Measurements from ENCODE around the gene DAZL. TPM values are rescaled to one million over a fixed set of nuclear protein-coding genes. Genes with fewer than 3 reads are reported as not detected.

DAZL gene
- polyA plus RNA-seq, 3 donors, result not detected

DNA sequence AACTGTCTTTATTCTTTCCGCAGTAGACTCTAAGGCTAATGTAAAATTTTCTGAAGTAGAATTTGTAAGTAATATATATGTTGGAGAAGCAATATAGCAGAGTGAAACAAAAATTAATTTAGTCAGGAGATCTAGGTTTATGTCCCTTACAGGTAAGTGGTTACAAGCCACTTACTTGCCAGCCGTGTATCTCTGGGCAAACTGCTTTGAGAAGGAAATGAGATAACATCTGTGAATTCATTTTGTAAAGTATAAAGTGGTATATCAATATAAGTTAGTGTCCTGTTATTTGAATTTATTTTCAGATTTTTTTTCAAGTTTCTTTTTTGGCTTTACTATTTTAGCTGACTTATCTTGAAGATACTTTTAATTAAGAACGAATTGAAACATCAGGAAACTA is 5.5 kb downstream of the DAZL start:
- Histone ChIP-seq H3K79me2 (ENCODE audit: insufficient read depth, low read length) (no peaks in the 10 kb centered on the region), H3K9ac (ENCODE audit: insufficient read depth, low read length, poor library complexity, severe bottlenecking) (no peak overlapping the region), H3K4me3 (replicated peaks in 1 of 3; ENCODE audit: low read depth in 2 of 3, low read length in 3 of 3) (no peak overlapping the region), H3K36me3 (replicated peaks in 1 of 2; ENCODE audit: control insufficient read depth in 1 of 2, insufficient read depth in 2 of 2, low read length in 2 of 2) (no peaks in the 10 kb centered on the region), H3K27me3 (ENCODE audit: control insufficient read depth in 2 of 2, insufficient read depth in 2 of 2, low read length in 2 of 2) (no peaks in the 10 kb centered on the region), H3K9me3 (replicated peaks in 1 of 2; ENCODE audit: control insufficient read depth in 1 of 2, insufficient read depth in 1 of 2, low read length in 2 of 2) (peaks cover 0 to 6% of the 10 kb centered on the region in 2 donors), H2AFZ (ENCODE audit: insufficient read depth, low read depth, low read length, poor library complexity, severe bottlenecking) (no peak overlapping the region), H4K20me1 (ENCODE audit: insufficient read depth, low read length) (no peaks in the 10 kb centered on the region), H3K4me1 (ENCODE audit: control insufficient read depth in 1 of 2, insufficient read depth in 2 of 2, low read length in 2 of 2) (no peaks in the 10 kb centered on the region), H3K4me2 (replicated peaks; ENCODE audit: extremely low read depth, low read length, poor library complexity, severe bottlenecking) (no peak overlapping the region), H3K27ac (ENCODE audit: low read depth in 1 of 2, low read length in 2 of 2) (no peak overlapping the region)
- H3K27me3 Mint-ChIP-seq (ENCODE audit: low read depth in 3 of 3), result peaks cover 0 to 7% (median 1%) of the 10 kb centered on the region in 3 donors
- no peaks in the 10 kb centered on the region for H3K36me3 Mint-ChIP-seq
- TF ChIP-seq, protein P1, sequence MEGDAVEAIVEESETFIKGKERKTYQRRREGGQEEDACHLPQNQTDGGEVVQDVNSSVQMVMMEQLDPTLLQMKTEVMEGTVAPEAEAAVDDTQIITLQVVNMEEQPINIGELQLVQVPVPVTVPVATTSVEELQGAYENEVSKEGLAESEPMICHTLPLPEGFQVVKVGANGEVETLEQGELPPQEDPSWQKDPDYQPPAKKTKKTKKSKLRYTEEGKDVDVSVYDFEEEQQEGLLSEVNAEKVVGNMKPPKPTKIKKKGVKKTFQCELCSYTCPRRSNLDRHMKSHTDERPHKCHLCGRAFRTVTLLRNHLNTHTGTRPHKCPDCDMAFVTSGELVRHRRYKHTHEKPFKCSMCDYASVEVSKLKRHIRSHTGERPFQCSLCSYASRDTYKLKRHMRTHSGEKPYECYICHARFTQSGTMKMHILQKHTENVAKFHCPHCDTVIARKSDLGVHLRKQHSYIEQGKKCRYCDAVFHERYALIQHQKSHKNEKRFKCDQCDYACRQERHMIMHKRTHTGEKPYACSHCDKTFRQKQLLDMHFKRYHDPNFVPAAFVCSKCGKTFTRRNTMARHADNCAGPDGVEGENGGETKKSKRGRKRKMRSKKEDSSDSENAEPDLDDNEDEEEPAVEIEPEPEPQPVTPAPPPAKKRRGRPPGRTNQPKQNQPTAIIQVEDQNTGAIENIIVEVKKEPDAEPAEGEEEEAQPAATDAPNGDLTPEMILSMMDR (IDR thresholded peaks at IDR 0.05), result no peak
- H3K9me3 Mint-ChIP-seq, result peaks cover 0 to 4% (median 0%) of the 10 kb centered on the region in 7 donors
- no peak for DNase-seq
- WGBS (ENCODE audit: insufficient coverage), result no CpG with 5 or more reads among the region's 3 CpGs
- no peak overlapping the region for H3K27ac Mint-ChIP-seq
- peaks cover 4% of the 10 kb centered on the region for H3K4me1 Mint-ChIP-seq
- no peak overlapping the region for H3K4me3 Mint-ChIP-seq
- intact Hi-C loops (cut with micrococcal nuclease), result loop anchor here (5.0 kb wide), 3 partner anchors 628 to 813 kb away; no protein-coding TSS in a partner anchor

DNA sequence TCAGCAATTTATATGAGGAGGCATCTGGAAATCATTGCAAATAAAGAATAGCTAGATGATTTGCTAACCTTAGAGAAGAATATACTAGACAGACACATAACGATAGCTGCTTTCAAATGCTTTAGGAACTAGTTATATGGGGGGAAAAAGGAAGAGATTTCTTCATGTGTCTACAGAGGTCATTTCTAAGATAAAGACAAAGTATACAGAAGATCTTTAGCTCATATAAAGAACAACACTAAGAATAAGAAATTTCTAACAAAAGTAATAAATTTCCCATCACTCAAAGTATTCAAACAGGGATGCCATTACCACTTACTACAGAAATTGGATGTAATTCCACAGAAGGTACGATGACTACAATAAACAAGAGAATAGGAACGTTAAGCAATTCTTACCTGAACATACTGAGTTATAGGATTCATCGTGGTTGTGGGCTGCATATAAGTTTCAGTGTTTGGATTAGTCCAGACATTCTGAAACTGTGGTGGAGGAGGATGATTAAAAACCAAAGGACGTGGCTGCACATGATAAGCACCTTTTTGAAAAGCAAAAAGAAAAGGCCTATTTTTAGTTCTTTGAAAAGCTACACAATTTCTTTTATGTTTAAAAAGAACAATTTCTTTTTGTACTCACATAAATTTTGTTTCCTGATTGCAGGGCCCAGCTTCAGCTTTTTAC is 8.7 kb downstream of the DAZL start:
- peaks cover 0 to 3% (median 0%) of the 10 kb centered on the region in 3 donors for H3K27me3 Mint-ChIP-seq (ENCODE audit: low read depth in 3 of 3)
- WGBS (ENCODE audit: insufficient coverage), result 83% methylated on average over 1 of the region's 5 CpGs

More for the DNA sequence above, 8.7 kb downstream of the DAZL start:
- TF ChIP-seq, protein P1 (IDR thresholded peaks at IDR 0.05), result no peak
- Mint-ChIP-seq H3K4me1 (peaks cover 4% of the 10 kb centered on the region), H3K4me3 (no peak overlapping the region), H3K9me3 (no peaks in the 10 kb centered on the region), H3K36me3 (no peaks in the 10 kb centered on the region), H3K27ac (no peak overlapping the region)
- Histone ChIP-seq H4K20me1 (ENCODE audit: insufficient read depth, low read length) (no peaks in the 10 kb centered on the region), H3K4me3 (replicated peaks in 1 of 3; ENCODE audit: low read depth in 2 of 3, low read length in 3 of 3) (no peak overlapping the region), H3K27me3 (ENCODE audit: control insufficient read depth in 2 of 2, insufficient read depth in 2 of 2, low read length in 2 of 2) (no peaks in the 10 kb centered on the region), H3K36me3 (replicated peaks in 1 of 2; ENCODE audit: control insufficient read depth in 1 of 2, insufficient read depth in 2 of 2, low read length in 2 of 2) (no peaks in the 10 kb centered on the region), H3K9ac (ENCODE audit: insufficient read depth, low read length, poor library complexity, severe bottlenecking) (no peak overlapping the region), H3K4me1 (ENCODE audit: control insufficient read depth in 1 of 2, insufficient read depth in 2 of 2, low read length in 2 of 2) (no peaks in the 10 kb centered on the region), H3K79me2 (ENCODE audit: insufficient read depth, low read length) (no peaks in the 10 kb centered on the region), H3K27ac (ENCODE audit: low read depth in 1 of 2, low read length in 2 of 2) (no peak overlapping the region), H3K4me2 (replicated peaks; ENCODE audit: extremely low read depth, low read length, poor library complexity, severe bottlenecking) (no peak overlapping the region), H3K9me3 (replicated peaks in 1 of 2; ENCODE audit: control insufficient read depth in 1 of 2, insufficient read depth in 1 of 2, low read length in 2 of 2) (no peaks in the 10 kb centered on the region), H2AFZ (ENCODE audit: insufficient read depth, low read depth, low read length, poor library complexity, severe bottlenecking) (no peak overlapping the region)
- DNase-seq, result no peak
- intact Hi-C loops (cut with micrococcal nuclease), result no loop called here
